HL-60 (cell line): ENCODE results near the gene ARHGEF4.

Experiments
- CTCF ChIP-seq: IDR thresholded peaks from one replicate; pipeline ENCODE4 v1.5.1; 2011; ENCODE audit warnings: low read length, control low read depth, inconsistent platforms; ENCODE audit not compliant: insufficient read depth
- POLR2AphosphoS5 ChIP-seq: IDR thresholded peaks from 2 replicates; pipeline ENCODE4 v1.6.1; 2012; ENCODE audit warnings: low read depth

GRCh38 chr2:130890941-130891669, 54.4 kb downstream of the ARHGEF4 start:
- TF ChIP-seq CTCF (no peak), POLR2AphosphoS5 (no peak)
